NCI-H510A (cell line): Measurements from ENCODE around the gene PI16.

Experiments used
- DNase-seq: peaks from one replicate; lab custom pipeline; 2025; lab: John Stamatoyannopoulos, UW

PI16 gene

GRCh38 chr6:36999751-37000125, 45.2 kb downstream of the PI16 start:
- DNase-seq: no peak

GRCh38 chr6:37004044-37004980, 49.8 kb downstream of the PI16 start:
- DNase-seq: no peak

- no peak for DNase-seq
Observed at GRCh38 chr6:37005061-37005810, 50.7 kb downstream of the PI16 start, which contains the start of gene FGD2. Gene FGD2 (plus strand): TSS chr6:37005655. CDS start chr6:37005818, 163 bp downstream.

DNA sequence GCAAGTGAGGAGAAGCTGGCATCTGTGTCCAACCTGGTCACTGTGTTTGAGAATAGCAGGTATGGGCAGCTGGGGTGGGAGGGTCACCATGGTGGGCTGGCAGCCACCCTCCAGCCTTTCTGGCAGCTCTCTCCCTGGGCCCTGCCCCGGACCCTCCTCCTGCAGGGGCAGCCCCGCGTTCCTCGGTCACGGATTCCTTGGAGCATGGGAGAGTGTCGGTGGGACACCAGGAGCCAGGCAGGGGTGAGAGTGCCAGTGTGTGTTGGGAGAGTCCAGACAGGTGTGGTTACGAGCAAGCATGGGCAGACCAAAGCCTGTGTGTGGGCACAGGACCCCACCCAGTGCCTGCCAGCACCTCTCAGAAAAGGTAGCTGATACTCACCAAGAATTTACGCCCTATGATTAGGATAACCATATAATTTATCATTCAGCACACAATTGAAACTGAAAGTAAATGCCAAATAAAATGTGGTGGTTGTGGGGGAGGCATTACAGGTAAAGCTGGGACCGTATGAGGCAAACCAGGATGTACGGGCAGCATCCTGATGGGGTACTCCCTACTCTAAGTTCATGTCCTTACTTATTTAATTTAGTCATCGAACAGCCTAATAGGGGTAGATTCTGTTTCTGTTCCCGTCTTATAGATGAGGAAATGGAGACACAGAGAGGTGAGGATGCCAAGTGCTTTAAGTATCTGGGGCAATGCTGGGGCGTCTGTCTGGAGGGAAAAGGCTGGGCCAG, 51.5 kb downstream of the PI16 start:
- no peak for DNase-seq

GRCh38 chr6:37006793-37007339, 52.3 kb downstream of the PI16 start:
- no peak for DNase-seq

- DNase-seq: no peak
Observed at GRCh38 chr6:37007340-37008043, 53.0 kb downstream of the PI16 start.

DNA sequence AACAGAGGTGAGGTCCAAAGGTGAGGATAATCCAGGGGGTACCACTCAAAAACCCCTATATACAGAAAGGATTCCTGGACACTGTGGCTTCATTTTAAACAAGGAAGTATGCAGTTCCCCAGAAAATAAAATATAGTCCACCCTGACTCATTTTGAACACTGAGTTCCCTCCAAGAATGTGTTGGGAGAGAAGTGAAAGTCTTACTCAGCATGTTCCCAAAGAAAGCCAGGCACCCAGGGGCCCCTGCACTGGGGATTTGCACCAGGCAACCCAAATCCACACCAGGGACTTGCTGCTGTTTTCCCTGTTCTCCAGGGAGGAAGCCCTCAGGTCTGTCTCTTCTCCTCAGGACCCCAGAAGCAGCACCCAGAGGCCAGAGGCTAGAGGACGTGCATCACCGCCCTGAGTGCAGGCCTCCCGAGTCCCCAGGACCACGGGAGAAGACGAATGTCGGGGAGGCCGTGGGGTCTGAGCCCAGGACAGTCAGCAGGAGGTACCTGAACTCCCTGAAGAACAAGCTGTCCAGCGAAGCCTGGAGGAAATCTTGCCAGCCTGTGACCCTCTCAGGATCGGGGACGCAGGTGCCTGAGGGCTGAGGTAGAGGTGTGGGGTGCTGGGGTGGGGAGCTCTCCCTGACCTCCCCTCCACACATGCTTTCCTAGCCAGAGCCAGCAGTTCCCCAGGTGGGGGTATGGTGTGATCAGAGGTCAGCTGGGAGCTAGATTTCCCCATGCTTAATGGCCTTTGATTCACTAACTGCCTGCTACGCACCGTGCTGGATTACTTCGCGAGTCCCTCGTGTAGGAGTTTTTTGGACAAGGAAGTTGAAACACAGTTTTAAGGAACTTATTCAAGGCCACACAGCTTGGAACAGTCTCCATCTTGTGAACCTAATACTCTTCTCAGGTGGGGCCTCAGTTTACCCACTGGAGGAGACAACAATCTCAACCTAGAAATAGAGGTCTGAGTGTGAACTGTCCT, 54.2 kb downstream of the PI16 start:
- no peak for DNase-seq

DNA sequence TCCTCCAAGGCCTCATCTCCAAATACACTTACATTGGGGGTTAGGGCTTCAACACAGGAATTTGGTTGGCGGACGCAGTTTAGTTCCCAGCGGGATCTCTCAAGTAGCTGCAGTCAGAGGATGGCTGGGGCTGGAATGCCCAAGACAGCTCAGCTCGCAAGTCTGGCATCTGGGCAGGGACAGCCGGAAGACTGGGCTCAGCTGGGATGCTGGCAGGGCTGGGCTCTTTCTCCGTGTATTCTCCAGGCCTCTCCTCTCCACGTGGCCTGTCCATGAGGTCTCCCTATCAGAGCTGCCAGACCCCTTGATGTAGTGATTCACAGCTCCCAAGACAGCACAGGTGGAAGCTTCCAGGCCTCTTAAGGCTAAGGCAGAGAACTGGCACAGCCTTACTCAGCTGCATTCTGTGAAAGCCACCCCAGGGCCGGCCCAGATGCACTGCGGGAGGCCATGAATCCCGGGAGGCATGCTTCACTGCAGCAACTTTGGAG, 55.9 kb downstream of the PI16 start:
- DNase-seq: no peak

- no peak for DNase-seq
Observed at GRCh38 chr6:37011656-37012378, 57.3 kb downstream of the PI16 start.

- peak; percentile 63 for DNase-seq
Observed at GRCh38 chr6:37013516-37014491, 59.3 kb downstream of the PI16 start.
